Hindlimb muscle (tissue), 1 donor: ENCODE data around the gene SNRPD2. TPM values are rescaled to one million over a fixed set of nuclear protein-coding genes. Genes with fewer than 3 reads are reported as not detected.
"Not testable (repeated sequence)": the region's sequence is repeated elsewhere in the genome, so short reads cannot be mapped to it uniquely, and the experiment has no call there.

Experiments
- DNase-seq: peaks from one replicate; pipeline ENCODE4 v3.0.0-alpha.2; 2013
- polyA plus RNA-seq: library from polyadenylated mRNA; unstranded; fragments of 120-200 nt; gene quantifications from one replicate; pipeline ENCODE4 v1.2.1, GENCODE V29; 2013; ENCODE audit not compliant: insufficient read length

SNRPD2 gene
- polyA plus RNA-seq = 238 TPM

DNA sequence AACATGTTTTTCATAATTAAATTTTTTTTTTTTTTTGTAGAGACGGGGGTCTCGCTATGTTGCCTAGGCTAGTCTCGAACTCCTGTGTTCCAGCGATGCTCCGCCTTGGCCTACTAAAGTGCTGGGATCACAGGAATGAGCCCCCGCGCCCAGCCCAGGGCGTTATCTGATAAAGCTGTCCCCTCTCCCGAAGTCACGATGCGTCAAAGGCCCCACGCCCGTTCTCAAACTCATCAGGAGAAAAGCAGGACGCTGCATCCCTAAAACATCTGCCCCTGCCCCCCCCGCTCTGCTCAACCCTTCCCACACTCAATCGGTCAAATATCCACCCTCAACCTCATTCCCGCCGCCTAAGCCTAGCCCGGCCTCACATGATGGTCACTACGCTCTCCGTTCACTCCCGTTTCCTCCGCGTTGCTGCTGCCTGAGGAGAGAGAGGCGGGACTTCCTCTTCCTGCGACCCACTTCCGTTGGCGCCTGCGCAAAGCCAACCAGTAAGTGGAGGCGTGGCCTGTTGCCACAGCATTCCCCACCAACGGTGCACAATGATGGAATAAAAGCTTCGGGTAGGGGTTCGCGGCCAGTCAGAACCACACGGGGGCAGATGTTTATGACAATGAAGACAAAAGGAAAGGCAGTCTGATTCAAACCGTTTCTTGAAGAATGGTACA, at the start of gene SNRPD2:
Gene SNRPD2, minus strand, starts transcription at position 438 of the 671 bp plus-strand sequence. Its CDS starts 65 bp downstream, at position 373.
- DNase-seq = peak; percentile 95

DNA sequence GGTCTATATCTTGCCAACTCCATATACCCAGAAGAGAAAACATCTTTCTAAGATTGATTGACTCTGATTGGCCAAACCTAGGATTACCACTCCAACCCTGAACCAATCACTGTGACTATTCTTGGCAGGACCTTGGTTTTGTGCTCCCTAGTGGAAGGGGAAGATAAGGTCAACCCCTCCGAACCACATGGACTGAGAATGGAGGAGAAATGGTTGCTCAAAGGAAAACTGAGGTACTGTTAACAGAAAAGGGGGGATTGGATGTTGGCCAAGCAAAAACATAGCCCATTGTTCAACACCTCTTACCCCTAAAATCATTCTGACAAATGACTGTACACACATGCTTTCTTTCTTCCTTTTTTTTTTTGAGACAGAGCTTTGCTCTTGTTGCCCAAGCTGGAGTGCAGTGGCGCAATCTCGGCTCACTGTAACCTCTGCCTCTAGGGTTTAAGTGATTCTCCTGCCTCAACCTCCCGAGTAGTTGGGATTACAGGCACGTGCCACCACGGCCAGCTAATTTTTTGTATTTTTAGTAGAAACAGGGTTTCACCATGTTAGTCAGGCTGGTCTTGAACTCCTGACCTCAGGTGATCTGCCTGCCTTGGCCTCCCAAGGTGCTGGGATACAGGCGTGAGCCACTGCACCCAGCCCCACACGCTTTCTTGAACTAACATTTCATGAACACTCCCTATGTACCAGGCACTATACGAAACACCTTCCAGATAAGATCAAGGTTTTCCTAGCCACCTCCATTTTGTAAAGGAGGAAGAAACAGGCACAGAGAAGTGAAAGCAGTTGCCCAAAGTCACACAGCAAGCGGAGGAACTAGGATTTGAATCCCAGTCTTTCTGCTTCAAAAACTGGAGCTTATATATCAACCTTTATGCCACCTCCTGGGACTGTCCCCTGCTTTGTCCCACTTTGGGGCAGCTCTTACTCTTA, 48.0 kb upstream of the SNRPD2 start:
- DNase-seq = no peak

DNA sequence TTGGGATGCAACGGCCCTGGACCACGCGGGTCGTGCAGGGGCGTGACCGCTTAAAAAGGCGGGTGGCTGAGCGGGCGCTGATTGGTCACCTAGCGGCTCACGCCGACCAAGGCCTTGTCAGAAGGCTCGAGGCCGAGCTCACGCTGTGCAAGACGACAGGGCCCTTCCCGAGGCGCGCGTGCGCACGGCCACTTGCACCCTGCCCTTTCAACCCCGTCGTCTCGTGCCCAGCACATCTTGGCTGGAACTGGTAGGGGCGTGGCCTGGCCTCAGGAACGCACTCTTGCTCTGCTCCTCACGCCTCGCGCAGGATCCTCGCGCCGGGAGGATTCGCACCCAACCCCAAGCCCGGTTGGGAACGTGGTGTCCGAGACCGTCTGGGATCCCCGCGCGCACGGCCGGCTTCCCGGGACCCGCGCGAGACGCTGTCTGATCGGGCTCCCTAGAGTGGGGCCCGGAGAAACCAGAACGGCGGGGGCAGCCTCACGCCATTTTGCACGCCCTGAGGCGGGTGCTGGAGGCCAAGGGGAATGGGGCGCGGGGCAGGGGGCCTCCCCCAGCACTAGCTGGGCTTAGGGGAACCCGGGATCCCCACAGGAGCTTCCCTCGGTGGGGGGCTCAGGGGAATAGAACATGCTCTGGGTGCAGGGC, 41.5 kb upstream of the SNRPD2 start, which contains the start of gene MEIOSIN:
Gene MEIOSIN, plus strand, starts transcription at position 280 of the 651 bp plus-strand sequence. CDS start 1,938 bp downstream, outside the sequence.
- no peak for DNase-seq

DNA sequence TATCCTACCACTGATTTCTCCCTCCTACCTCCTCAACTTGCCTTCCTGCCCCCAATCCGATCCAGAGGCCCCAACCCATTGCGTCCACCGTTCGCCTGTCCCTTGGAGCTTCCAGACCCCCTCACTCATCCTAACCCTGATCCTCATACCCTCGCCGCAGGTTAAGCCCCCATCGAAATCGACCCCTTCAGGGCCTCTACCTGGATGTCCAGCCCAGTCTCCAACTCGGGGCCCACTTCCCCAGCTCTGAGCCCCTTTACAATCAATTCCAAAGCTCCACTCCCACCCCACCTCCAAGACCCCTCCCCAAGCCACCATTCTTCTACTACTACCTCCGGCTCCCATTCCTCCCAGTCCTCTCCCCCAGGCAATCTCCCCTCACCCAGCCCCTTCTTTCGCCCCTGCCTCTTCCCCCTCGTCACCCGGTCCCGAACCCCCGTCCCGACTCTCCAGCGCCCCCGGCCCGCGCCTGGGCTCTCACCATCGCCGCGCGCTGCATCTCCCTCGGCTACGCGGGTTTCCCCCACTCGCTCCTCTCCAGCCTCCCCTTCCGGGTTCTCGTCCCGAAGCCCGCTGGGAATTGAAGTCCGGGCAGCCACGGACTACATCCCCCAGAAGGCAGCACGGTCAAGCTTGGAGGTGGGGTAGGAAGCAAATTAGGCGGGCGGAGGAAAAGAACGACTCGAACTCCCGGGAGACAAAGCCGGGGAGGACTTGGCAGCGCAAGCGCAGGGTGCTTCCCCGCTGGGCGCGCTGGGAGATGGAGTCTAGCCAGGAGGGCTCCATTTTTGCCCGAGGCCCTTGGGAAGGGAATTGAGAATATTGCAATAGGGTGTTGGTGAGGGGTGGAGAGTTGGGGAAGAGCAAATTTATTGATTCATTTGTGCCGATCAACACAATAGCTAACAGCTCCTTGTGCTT, 38.9 kb upstream of the SNRPD2 start, which contains the start of gene FBXO46:
Gene FBXO46, minus strand, starts transcription at position 529 of the 921 bp plus-strand sequence. CDS start 17,401 bp downstream, outside the sequence.
- DNase-seq = peak; percentile 94

DNA sequence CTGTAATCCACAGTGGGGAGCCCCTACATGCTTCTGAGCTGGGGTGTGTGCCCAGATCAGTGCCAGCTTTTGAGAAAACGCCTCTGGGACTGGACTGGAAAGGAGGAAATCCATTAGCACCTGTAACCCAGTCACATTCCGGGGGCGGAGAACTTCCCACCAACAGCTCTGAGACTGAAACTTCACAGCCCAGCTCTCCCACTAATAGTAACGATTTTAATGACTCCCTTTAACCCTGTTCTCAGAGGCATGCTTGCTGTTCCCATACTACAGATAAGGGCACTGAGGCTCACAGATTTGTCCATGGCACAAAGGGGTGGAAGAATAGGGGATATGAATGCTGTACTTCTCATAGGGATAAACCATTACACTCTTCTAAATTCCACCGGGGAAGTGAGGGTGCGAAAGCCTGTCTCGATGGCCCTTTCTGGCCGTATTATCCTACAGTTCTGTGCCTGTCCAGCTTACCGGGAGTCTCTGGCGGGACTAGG, 38.1 kb upstream of the SNRPD2 start:
- no peak for DNase-seq

DNA sequence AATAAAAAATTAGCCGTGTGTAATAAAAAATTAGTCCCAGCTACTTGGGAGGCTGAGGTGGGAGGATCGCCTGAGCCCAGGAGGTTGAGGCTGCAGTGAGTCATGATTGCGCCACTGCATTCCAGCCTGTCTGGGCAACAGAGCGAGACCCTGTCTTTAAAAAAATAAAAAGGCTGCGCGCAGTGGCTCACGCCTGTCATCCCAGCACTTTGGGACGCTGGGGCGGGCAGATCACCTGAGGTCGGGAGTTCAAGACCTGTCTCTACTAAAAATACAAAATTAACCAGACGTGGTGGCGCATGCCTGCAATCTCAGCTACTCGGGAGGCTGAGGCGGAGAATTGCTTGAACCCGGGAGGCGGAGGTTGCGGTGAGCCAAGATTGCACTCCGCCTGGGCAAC, 36.9 kb upstream of the SNRPD2 start:
- not testable (repeated sequence) for DNase-seq

DNA sequence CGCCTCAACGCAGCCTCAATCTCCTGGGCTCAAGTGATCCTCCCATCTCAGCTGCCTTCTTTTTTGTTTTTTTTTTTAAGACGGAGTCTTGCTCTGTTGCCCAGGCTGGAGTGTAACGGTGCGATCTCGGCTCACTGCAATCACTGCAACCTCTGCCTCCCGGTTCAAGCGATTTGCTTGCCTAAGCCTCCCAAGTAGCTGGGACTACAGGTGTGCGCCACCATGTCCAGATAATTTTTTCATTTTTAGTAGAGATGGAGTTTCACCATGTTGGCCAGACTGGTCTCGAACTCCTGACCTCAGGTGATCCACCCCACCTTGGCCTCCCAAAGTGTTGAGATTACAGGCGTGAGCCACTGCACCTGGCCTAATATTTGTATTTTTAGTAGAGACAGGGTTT, 28.3 kb upstream of the SNRPD2 start:
- not testable (repeated sequence) for DNase-seq

DNA sequence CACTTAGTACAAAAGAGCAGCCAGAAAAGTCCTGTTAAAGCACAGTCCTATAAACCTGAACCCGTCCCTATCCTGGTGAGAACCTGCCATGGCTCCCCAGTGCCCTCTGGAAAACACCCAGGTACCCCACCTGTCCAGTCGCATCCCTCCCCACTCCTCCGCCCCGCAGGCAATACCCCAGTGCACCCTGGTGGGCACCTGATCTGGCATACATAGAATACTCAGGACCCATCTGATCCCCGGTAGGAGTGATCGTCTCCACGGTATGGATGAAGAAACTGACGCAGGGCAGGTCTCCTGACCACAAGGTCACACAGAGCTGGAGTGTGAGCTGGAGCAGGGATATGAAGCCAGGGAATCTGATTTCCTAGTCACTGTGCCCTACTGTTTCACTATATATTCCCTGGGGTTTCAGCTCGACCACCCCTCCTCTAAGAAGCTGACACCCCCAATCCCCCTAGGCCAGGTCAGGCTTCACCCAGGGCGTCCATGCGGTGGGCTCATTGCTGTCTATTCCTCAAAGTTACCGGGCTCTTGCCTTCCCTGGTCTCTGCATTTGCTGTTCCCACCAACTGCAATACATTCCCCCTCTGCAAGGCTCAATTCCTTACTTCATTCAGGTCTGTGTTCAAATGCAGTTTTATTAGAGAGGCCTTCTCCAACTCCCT, 26.4 kb upstream of the SNRPD2 start:
- DNase-seq = no peak

DNA sequence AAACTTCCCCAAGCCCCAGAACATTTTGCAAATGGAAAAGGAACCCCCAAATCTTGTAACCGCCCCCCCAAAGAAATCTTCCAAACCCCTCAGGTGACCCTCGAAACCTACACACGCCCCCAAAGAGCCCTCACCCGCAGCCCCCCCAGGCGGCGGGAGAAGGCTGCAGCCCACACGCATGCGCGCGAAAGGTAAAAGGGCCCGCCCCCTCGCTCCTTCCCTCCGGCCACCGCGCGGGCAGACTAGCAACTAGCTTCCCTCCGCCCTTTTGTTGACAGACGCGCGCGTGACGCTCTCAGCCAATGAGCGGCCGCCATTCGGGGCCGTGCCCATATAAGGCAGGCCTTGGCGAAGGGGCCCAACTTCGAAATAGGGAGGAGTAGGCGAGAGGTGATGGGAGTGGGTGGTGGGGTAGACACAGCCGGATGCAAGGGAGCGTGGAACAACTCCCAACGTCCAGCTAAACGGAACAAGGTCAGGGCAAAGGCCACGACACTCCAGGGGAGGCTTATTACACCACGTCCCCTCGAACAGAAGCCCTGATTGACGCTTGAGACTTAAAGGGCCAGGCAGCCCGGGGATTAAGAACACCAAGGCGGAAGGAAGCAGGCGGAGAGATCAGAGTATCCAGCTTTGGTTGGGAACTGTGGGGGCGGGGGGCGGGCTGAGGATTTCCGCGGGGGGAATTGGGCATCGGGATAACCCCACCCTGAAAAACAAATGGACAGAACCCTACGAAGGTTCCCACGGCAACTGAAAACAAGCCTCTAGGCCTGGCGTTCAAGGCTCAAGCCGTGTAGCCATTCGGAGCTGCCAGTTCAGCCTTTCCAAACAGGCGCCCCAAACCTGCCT, 25.6 kb upstream of the SNRPD2 start:
- DNase-seq = peak; percentile 97

DNA sequence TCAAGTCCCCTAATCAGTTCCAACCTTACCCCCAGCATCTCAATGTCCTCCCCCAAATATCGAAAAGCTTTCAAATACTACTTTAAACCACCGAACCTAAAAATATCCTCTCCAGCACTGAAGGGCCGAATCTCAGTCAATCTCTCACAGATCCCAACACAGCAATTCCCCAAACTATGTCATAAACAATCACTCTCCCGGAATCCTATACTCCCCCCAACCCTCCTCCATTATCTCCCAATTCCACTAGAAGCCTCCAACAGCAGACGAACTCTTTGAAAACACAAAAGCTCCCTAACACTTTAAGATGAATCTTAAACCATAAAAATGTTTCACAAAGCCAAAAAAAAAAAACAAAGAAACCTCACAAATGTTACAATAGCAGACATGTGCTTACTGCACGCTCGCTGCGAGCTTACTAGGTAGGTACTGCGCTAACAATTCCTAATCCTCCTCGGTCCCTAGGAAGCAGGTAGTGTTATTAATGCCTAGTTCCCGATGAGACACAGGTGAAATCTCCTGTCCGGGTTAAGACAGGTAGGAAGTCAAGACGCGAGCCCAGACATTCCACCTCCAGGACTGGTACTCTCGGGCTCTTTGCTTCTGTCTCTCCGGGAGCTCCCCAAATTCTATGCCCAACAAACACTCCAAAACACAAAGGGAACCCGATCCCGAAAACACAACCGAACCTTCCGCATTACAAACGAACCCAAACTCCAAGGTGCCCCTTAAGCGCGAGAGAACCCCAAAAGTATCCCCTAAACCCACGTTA, 24.8 kb upstream of the SNRPD2 start:
- peak; percentile 26 for DNase-seq

DNA sequence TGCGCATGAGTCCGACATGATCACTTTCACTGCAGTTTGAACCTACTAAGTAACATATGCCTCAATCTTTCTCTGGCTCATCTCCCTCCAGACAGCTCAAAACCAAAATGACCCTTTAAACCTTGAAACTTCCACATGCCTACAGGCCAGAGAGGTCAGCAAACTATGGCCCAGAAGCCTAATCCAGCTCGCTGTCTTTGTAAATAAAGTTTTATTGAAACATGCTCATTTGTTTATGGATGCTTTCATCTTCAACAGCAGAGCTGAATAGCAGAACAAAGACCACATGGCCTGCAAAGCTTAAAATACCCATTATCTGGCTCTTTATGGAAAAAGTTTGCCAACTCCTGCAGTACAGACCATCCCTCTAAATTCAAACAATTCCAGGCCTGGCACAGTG, 23.4 kb upstream of the SNRPD2 start:
- no peak for DNase-seq

DNA sequence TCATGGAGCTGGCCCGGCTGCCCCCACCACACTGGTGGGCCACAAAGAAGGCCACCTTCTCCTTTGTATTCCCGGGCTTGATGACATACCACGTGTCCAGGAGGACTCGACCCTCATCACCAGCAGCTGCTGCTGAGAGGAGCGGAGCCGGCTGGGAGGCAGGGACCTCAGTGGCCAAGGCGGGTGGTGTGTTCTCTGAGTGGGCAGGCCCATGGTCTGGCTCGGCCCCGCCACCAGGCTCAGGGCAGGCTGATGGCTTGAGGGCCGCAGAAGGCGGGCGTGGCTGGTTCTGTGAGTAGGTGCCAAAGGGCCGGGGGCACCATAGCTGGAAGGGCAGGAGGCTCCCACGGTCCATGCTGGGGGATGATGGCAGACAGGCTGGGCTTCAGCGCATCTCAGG, 21.4 kb upstream of the SNRPD2 start:
- DNase-seq = no peak

DNA sequence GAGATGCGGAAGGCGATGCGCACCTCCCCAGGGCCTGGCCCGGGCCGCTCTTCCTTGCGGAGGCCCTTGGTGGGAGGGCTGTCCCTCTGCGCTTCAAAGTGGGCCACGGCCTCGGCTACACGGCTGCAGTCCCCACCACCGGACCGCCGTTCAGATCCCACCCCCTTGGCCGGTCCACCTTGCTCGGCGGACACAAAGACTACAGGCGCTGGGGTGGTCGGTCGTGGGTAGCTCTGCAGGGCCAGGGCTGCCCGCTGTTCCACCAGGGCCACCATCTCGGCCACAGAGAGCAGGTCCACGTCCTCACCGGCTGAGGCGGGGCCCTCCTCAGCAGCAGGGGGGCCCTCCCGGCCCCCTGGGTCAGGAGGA, 20.9 kb upstream of the SNRPD2 start:
- DNase-seq = no peak

DNA sequence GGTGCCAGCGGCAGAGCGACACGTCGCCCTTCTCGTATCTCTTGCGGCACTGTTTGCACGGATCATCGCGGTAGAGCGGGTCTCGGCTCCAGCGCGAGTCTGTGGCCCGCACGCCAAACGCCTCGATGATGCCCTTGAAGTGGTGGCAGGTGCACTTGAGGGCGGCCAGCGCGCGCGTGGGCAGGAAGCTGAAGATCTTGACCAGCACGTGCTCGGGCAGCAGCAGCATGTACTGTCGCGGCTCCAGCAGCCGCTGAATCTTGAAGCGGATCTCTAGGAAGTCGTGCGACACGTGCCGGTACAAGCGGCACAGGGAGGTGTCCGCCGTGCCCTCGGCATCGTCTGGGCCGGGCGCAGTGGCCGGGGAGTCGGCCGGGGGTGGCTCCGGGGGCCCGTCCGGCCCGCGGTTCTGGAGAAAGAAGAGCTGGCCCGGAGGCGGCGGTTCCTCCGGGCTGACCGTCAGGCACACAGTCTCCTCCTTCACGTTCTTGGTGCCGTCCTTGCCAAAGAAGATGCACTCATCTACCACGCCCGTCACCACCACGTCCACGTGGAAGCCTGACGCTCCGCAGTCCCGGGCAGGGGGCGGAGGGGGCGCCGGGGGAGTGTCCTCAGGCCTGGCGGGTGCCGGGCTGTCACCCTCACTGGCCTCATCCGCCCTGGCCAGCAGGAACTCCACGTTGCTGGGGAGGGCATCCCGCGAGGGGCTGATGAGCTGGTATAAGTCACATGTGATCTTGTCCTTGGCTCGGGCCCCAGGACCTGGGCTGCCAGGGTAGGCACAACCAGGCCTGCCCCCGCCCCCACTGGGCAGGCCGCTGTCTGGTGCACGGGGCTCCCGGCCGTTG, 20.3 kb upstream of the SNRPD2 start:
- DNase-seq = no peak

DNA sequence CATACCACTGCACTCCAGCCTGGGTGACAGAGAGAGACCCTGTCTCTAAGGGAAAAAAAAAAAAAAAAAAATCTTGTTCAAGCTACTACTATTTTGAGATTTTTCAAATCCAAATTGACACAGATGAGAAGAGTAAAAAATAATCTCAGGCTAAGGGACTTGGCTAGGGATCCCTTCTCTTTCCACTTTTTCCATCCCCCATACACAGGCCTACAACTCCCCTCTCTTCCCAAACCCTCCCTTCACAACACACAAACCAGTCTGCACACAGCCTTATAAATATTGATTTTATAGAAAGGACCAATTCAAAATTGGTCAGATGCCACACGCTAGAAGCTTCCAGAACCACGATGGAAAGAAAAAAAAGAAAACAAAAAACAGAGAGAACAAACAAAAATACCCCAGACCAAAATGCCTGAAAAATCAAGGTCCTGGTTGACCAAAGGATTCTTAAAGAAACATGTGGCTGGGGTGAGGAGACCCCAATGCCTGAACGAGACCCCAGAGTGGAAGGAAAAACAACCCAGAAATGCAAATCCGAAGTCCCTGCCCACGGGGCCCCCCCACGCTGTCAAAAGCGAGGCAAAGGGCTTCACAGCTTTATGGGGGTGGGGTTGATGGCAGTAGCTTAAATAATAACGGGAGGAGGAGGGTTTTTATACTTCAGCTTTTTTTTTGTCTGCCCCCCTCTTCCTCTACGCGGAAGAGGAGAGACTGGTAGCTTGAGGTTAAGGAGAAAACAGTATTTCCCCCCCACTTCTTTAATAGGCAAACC, 18.8 kb upstream of the SNRPD2 start:
- DNase-seq = no peak

DNA sequence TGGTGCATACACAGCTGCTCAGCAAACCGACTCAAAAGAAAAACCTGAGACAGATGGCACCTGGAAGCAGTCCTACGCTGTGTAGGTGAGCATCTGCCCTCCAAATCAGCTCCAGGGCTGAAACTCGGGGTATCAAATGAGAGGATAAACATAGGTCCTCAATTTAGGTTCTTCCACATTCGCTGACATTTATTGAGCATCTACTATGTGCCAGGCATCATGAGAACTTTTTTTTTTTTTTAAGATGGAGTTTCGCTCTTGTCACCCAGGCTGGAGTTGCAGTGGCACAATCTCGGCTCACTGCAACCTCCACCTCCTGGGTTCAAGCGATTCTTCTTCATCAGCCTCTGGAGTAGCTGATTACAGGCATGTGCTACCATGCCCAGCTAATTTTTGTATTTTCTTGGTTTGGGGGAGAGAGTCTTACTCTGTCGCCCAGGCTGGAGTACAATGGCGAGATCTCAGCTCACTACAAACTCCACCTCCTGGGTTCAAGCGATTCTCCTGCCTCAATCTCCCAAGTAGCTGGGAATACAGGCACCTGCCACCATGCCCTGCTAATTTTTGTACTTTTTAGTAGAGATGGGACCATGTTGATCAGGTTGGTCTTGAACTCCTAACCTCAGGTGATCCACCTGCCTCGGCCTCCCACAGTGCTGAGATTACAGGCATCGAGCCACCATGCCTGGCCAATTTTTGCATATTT, 14.1 kb upstream of the SNRPD2 start:
- DNase-seq = no peak

DNA sequence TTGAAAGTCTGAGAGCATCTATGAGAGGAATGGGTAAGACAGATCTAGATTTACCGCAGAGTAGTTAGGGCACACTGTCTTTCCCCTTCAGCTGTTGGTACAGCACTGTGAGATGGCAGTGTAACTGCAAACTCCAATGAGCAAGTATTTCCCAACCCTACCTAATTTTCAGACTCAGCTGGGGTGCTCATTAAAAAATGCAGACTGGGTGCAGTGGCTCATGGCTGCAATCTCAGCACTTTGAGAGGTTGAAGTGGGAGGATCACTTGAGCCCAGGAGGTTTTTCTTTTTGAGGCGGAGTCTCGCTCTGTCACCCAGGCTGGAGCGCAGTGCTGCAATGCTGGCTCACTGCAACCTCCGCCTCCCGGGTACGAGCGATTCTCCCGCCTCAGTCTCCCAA, 13.4 kb upstream of the SNRPD2 start:
- DNase-seq = no peak
